T-helper 2 cell treated with Interferon-gamma antibody and Interleukin-4, amounts not matched to agents 5 μg/mL and 100 μg/mL, for 36 hours (primary cell): ENCODE measurements around the gene PDZRN3.

Experiments
- DNase-seq: peaks from one replicate; pipeline ENCODE4 v3.0.0; 2021; ENCODE audit warnings: low spot score
- H3K27ac Mint-ChIP-seq: one replicate; pipeline ENCODE4 v1.8.0; 2021; ENCODE audit warnings: mild to moderate bottlenecking, mixed read lengths
- H3K27me3 Mint-ChIP-seq: one replicate; pipeline ENCODE4 v1.8.0; 2021; ENCODE audit warnings: low read depth, mixed read lengths
- H3K36me3 Mint-ChIP-seq: one replicate; pipeline ENCODE4 v1.8.0; 2021; ENCODE audit warnings: low read depth, mixed read lengths
- H3K4me1 Mint-ChIP-seq: one replicate; pipeline ENCODE4 v1.8.0; 2021; ENCODE audit warnings: low read depth, mixed read lengths
- H3K4me3 Mint-ChIP-seq: one replicate; pipeline ENCODE4 v1.8.0; 2022; ENCODE audit warnings: mild to moderate bottlenecking, moderate library complexity, mixed read lengths
- H3K9me3 Mint-ChIP-seq: one replicate; pipeline ENCODE4 v1.8.0; 2021; ENCODE audit warnings: mixed read lengths

PDZRN3 gene

DNA sequence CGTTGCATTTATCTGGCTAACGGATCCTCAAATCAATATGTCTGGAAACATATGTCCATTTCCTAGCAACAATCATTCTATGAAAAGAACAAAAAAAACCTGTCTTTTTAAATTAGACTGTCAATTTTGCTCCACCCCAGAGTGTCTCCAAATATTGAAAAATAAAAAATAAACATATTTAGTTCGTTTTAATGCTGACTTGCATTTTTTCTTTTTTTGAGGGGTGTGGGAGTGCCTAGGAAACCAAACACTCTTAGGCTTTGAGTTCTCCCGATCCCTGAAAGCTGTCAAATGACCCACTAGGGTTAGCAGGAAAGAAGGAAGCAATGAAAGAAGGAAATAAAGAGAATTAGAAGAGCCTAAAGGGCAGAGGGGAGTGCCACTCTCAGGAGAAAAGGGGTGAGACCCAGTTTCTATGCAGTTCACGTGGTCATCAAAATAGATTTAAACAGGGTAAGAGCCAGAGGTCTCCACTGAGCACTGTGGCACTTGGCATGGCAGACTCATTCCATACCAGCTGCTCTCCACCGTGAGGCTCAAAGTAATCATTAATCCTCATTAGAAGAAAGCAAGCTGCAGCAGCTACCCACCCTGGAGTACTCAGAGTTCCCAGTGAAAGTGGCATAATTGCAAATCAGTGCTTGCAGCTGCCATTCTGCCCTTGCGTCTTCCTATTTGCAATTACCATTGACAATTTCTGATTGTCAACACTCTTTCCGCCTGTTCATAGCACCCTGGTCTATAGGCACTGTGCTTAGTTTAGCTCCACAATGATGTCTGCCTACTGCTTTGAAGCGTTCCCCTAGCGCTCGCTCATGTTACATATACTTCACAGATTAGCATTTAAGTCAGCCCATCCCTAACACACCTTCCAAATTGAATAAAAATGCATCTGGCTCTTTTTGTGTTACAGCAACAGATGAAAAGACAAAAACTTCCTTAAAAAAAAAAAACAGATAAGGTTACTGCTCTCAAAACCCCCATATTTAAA lies 32.3 kb downstream of the PDZRN3 start:
- Mint-ChIP-seq H3K27ac (no peak overlapping the region), H3K27me3 (no peaks in the 10 kb centered on the region), H3K9me3 (no peaks in the 10 kb centered on the region), H3K36me3 (no peaks in the 10 kb centered on the region), H3K4me1 (no peaks in the 10 kb centered on the region), H3K4me3 (no peak overlapping the region)
- no peak for DNase-seq

DNA sequence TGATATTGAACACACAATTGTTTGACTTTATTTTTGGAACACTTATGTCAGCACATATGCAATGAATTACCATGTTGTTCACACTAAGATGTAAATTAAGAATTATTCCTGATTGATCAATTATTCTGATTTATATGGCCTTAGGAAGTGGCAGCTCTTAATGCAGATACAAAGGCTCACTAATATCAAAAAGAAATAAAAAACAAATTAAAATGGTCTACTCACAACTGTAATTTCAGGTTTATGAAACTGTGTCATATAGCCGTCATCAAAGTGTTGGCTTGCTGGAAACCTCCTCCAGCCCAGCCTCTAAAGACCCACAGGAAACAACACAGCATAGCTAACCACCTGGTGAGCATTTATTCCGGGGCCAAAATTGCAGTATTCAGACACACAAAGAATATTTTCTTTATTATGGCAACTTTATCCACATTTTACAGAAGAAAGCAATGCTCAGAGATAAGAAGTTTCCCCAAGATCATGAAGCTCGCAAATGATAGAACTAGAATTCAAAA lies 33.4 kb downstream of the PDZRN3 start:
- DNase-seq: no peak
- H3K9me3 Mint-ChIP-seq: no peaks in the 10 kb centered on the region
- no peak overlapping the region for H3K27ac Mint-ChIP-seq
- H3K4me3 Mint-ChIP-seq: no peak overlapping the region
- no peaks in the 10 kb centered on the region for H3K36me3 Mint-ChIP-seq
- no peaks in the 10 kb centered on the region for H3K4me1 Mint-ChIP-seq
- no peaks in the 10 kb centered on the region for H3K27me3 Mint-ChIP-seq

DNA sequence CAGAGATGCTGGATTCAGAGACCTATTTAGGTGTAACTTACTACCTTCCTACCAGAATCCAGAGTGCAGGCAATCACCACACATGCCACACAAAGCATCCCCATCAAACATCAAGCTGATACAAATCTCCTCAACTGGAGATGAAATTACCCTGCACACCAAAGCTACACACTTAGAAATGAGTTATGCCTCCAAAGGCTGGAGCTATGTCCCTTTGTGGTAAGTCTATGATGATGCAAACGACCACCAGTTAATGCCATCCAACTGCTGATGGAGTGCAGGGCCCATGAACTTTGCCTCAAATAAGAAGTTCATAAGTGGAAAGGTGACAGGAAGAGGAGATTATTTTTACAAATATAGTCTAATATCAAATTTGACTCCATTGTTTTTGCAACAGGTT lies 38.1 kb downstream of the PDZRN3 start:
- no peak for DNase-seq
- H3K9me3 Mint-ChIP-seq: no peaks in the 10 kb centered on the region
- H3K36me3 Mint-ChIP-seq: no peaks in the 10 kb centered on the region
- no peak overlapping the region for H3K4me3 Mint-ChIP-seq
- H3K4me1 Mint-ChIP-seq: no peaks in the 10 kb centered on the region
- no peaks in the 10 kb centered on the region for H3K27me3 Mint-ChIP-seq
- no peak overlapping the region for H3K27ac Mint-ChIP-seq

DNA sequence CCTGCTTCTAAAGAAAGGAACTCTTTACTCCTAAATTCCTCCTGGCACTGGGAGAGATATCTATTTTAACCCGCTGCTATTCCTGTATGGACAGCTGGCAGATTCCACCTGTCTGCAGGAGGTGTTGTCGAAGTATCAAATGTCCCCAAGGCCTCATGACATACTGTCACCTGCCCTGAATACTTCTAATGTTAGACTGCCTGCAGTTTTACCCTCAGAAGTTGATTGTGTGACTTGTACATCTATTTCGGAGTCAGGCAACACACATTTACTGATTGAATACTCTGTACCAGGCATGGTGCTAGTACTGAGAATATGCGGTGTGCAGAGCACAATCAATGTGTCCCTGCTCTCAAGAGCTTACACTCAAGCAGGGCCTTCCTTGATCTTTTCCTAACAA lies 38.6 kb downstream of the PDZRN3 start:
- Mint-ChIP-seq H3K4me3 (no peak overlapping the region), H3K27me3 (no peaks in the 10 kb centered on the region), H3K9me3 (no peaks in the 10 kb centered on the region), H3K36me3 (no peaks in the 10 kb centered on the region), H3K4me1 (no peaks in the 10 kb centered on the region), H3K27ac (no peak overlapping the region)
- no peak for DNase-seq

DNA sequence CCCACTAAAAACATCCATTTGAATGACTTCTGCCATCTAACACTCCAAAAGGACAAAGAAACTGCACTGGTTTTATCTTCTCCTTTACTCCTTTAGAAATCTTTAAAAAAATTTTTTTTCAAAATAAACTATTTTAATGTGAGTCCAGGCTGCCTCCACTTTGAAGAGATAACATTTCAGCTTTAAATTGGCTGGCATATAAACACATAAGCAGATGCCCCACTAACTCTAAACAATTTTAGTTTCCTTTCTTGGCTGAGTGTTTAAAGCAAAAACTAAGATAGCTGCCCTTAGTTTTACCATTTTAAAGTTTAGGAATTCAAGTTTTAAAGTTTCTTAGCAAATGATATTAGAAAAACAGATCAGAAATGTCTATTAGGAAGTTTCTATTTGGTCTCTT lies 39.9 kb downstream of the PDZRN3 start:
- H3K9me3 Mint-ChIP-seq: no peaks in the 10 kb centered on the region
- no peak overlapping the region for H3K27ac Mint-ChIP-seq
- H3K27me3 Mint-ChIP-seq: no peaks in the 10 kb centered on the region

DNA sequence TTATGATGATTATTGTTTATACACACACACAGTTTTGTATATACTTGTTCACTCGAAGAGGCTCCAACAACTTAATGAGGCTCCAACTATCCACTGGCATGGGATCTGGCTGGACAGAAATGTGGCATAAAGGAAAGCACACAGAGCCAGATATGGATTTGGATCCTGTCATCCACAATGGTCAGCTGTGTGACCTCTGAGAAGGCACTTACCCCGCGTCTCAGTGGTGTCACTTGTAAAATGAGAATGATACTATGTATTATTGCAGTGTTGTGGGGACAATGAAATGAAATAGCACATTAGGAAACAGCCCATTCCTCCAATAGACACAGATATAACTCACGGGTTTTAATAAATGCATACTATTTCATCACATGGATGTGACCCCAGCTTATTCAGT lies 42.2 kb downstream of the PDZRN3 start:
- Mint-ChIP-seq H3K9me3 (no peaks in the 10 kb centered on the region), H3K27ac (no peak overlapping the region), H3K27me3 (no peaks in the 10 kb centered on the region), H3K4me3 (no peak overlapping the region), H3K4me1 (no peaks in the 10 kb centered on the region), H3K36me3 (no peaks in the 10 kb centered on the region)
- DNase-seq: no peak

More for the DNA sequence above, 39.9 kb downstream of the PDZRN3 start:
- Mint-ChIP-seq H3K4me3 (no peak overlapping the region), H3K4me1 (no peaks in the 10 kb centered on the region), H3K36me3 (no peaks in the 10 kb centered on the region)
- no peak for DNase-seq

DNA sequence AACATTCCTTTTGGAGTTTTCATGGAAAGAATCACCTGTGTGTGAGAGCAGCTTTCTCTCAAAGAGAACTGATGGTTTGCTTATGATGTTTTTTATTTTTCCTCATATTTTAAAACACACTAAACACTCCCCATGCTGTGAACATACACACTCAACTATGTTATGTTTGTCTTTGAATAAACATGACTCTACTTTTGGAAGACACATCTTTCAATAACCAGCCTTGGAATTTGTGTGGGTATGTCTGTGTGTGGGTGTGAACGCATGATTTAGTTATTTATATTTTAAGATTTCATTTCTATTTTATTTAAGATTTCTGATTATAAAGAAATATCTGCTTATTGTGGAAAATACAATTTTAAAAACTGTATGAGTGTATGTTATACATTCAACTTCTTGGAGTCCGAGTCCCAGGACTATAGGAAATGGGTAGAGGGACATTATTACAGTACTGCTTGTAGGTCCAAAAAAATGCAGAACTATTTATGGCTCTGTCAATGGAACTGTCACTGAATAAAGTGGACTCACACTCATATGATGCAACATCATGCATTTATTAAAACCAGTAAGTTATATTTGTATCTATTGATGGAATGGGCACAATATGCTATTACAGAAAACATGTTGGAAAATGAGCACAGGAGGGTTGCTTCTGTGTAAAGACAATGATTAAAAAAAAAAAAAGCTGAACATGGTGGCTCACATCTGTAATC lies 43.5 kb downstream of the PDZRN3 start:
- no peaks in the 10 kb centered on the region for H3K4me1 Mint-ChIP-seq
- H3K27me3 Mint-ChIP-seq: no peaks in the 10 kb centered on the region
- DNase-seq: no peak
- no peak overlapping the region for H3K27ac Mint-ChIP-seq
- no peak overlapping the region for H3K4me3 Mint-ChIP-seq
- no peaks in the 10 kb centered on the region for H3K36me3 Mint-ChIP-seq
- H3K9me3 Mint-ChIP-seq: no peaks in the 10 kb centered on the region

DNA sequence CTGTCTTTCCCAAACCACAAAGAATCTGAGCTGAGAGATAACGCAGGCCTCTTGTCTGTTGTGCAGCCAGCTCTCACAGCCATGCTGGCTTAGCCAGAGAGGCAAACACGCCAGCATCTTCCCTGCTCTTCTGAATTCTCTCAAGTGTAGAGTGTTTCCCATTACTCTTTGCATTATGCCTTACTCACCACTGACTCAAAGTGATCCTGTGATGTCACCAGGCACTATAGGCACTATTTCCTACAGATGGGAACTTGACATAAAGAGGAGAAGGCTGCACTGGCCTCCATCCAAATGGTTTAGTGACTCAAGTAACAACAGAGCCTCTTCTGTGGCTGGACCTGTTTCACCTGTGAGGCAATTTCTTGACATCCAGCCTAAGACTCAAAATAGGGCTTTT lies 44.4 kb downstream of the PDZRN3 start:
- no peak overlapping the region for H3K4me3 Mint-ChIP-seq
- H3K9me3 Mint-ChIP-seq: no peaks in the 10 kb centered on the region
- no peak overlapping the region for H3K27ac Mint-ChIP-seq
- no peak for DNase-seq
- H3K27me3 Mint-ChIP-seq: no peaks in the 10 kb centered on the region
- no peaks in the 10 kb centered on the region for H3K36me3 Mint-ChIP-seq
- no peaks in the 10 kb centered on the region for H3K4me1 Mint-ChIP-seq

DNA sequence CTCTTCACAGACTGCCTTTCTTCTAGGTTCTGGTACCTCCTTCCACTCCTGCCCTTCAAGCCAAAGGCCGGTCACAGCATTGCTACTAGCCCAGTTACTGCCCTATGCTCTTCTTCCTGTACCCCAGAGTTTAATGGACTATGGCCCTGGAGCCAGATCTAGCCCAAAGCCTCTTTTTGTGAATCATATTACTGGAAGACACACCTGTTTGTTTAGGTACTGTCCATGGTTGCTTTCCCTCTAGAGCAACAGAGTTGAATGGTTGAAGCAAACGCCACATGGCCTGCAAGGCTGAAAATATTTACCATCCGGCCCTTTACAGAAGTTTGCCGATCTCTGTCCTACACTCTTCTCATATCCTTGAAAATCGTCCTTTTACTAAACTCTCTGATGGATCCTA lies 47.0 kb downstream of the PDZRN3 start:
- no peaks in the 10 kb centered on the region for H3K4me1 Mint-ChIP-seq
- no peak overlapping the region for H3K4me3 Mint-ChIP-seq
- no peaks in the 10 kb centered on the region for H3K27me3 Mint-ChIP-seq
- no peak for DNase-seq
- no peaks in the 10 kb centered on the region for H3K9me3 Mint-ChIP-seq
- H3K36me3 Mint-ChIP-seq: no peaks in the 10 kb centered on the region
- H3K27ac Mint-ChIP-seq: no peak overlapping the region

DNA sequence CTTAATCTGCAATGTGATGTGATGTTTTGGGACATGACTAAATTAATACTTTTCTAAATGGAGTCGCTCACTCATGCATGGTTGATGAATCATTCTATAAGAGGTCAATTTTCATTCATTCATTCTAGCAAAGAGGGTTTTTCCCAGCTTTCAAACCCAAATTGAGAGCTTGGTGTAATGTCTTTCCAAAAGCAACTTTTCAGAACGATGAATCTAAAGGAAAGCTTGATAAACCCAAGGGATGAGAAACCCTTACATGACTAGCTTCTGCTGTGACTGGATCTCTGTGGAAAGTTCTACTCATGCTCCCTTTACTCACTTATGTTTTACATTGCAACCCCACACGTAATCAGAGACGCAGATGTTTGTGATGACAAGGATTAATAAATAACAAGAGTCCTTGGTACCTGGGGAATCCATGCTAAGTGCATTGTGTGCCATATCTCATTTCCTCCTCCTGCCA lies 47.7 kb downstream of the PDZRN3 start:
- Mint-ChIP-seq H3K4me3 (no peak overlapping the region), H3K27me3 (peaks cover 5% of the 10 kb centered on the region), H3K9me3 (no peaks in the 10 kb centered on the region), H3K36me3 (no peaks in the 10 kb centered on the region), H3K4me1 (no peaks in the 10 kb centered on the region), H3K27ac (no peak overlapping the region)
- DNase-seq: no peak

DNA sequence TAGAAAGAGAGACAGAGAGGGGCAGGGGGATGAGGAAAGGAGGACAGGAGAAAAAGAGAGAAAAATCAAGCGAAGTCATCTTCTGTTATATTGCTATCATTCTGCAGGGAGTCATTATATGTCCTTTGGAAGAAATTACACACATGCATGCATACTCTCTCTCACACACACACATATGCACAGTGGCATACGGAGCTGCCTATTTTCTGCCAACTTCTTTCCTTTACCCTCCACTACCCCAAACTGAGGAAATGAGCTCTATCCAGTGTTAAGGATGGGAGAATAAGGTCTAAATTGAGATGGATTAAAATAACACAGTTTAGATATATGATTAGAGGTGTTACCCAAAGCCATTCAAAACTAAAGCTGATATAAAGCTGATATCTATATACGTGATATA lies 48.8 kb downstream of the PDZRN3 start:
- DNase-seq: no peak
- peaks cover 11% of the 10 kb centered on the region for H3K27me3 Mint-ChIP-seq
- no peak overlapping the region for H3K27ac Mint-ChIP-seq
- H3K4me1 Mint-ChIP-seq: no peaks in the 10 kb centered on the region
- H3K9me3 Mint-ChIP-seq: no peaks in the 10 kb centered on the region
- no peak overlapping the region for H3K4me3 Mint-ChIP-seq
- no peaks in the 10 kb centered on the region for H3K36me3 Mint-ChIP-seq

DNA sequence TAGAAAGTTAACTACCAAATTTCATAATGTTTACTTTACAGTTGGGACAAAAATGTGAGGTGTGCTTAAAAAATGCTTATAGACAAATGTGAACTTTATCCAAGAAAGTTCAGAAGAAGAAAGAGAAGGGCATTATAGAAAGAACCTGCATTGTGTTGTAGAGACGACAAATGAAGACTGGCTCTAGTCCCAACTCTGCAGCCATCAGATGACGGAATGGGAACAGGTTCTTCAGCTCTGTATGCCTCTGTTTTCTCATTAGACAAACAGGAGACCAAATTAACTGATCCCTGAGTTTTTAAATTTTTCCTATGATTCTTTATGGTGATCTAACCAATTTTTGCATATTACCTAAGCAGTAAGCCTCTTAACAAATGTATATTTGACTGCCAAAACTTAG lies 49.2 kb downstream of the PDZRN3 start:
- Mint-ChIP-seq H3K27me3 (peaks cover 16% of the 10 kb centered on the region), H3K4me3 (no peak overlapping the region)

DNA sequence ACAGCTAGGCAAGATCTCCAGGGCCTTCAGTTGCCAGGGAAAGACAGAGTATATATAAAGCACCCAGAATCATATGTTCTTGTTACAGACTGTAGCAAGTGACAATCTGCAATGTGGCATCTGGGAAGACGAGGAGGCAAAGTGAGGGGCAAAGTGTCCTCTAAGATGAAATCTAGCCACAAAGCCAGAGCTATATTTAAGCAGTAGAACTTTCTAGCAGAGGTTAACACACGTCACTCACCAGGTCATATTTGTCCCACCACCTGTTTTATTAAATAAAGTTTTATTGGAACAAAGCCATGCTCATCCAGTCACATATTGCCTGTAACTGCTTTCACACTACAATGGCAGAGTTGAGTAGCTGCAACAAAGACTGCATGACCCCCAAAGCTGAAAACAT lies 51.5 kb downstream of the PDZRN3 start:
- Mint-ChIP-seq H3K27ac (no peak overlapping the region), H3K9me3 (no peaks in the 10 kb centered on the region), H3K4me3 (no peak overlapping the region), H3K4me1 (no peaks in the 10 kb centered on the region), H3K36me3 (no peaks in the 10 kb centered on the region), H3K27me3 (peaks cover 17% of the 10 kb centered on the region)
- DNase-seq: no peak

More for the DNA sequence above, 49.2 kb downstream of the PDZRN3 start:
- no peak overlapping the region for H3K27ac Mint-ChIP-seq
- no peaks in the 10 kb centered on the region for H3K36me3 Mint-ChIP-seq
- H3K9me3 Mint-ChIP-seq: no peaks in the 10 kb centered on the region
- no peak for DNase-seq
- no peaks in the 10 kb centered on the region for H3K4me1 Mint-ChIP-seq

DNA sequence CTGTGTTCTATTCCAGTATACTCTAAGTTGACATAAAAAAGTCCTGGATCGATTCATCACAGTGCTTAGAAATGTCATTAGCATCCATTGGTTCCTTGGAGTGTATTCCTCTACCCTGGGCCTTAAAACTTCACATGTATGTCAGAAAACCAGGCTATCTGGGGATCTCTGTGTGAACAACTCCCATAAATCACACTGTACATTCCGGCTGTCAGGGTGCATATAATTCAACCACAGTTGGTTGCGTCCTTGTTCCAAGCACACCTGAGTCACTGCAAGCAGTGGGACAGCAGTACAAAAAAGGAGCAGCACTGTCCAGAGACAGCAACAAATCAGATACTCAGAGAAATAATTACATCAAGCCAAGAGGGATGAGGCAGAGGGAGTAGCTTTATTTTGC lies 52.4 kb downstream of the PDZRN3 start:
- DNase-seq: no peak
- Mint-ChIP-seq H3K4me3 (no peak overlapping the region), H3K27ac (no peak overlapping the region), H3K27me3 (peaks cover 17% of the 10 kb centered on the region), H3K36me3 (no peaks in the 10 kb centered on the region), H3K4me1 (no peaks in the 10 kb centered on the region), H3K9me3 (no peaks in the 10 kb centered on the region)
